Measurements from ENCODE around the gene PNPLA6. TPM values are rescaled to one million over a fixed set of nuclear protein-coding genes. Genes with fewer than 3 reads are reported as not detected.
A peak's percentile ranks its signal among the peaks of the same experiment; 100 is the strongest.
"Not testable (repeated sequence)": the region's sequence is repeated elsewhere in the genome, so short reads cannot be mapped to it uniquely, and the experiment has no call there.

Gene PNPLA6
- total RNA-seq, 1 donor from 2014 or later = 40.8 TPM

DNA sequence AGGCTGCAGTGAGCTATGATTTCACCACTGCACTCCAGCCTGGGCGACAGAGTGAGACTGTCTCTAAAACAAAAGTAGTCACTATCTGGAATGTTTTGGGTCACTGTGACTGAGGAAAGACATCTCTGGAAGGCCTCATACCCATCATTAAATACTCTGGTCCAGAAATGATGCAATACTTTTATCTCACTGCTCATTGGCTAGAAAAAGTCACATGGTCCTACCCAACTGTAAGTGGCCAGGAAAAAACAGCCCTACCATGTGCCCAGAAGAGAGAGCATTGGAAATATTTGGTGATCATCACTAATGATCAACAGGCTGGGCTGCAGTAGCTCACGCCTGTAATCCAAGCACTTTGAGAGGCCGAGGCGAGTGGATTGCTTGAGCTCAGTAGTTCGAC lies 29.8 kb downstream of the PNPLA6 start:
- no peak for FAIRE-seq
- Histone ChIP-seq H3K4me3 (ENCODE audit: low read depth, low read length) (no peak overlapping the region), H3K36me3 (ENCODE audit: control insufficient read depth, insufficient read depth, low read length) (peaks cover 2% of the 10 kb centered on the region), H3K27me3 (ENCODE audit: control insufficient read depth, insufficient read depth, low read length) (no peaks in the 10 kb centered on the region)
- no peak for DNase-seq (ENCODE audit: low read depth)
- TF ChIP-seq, protein P1, sequence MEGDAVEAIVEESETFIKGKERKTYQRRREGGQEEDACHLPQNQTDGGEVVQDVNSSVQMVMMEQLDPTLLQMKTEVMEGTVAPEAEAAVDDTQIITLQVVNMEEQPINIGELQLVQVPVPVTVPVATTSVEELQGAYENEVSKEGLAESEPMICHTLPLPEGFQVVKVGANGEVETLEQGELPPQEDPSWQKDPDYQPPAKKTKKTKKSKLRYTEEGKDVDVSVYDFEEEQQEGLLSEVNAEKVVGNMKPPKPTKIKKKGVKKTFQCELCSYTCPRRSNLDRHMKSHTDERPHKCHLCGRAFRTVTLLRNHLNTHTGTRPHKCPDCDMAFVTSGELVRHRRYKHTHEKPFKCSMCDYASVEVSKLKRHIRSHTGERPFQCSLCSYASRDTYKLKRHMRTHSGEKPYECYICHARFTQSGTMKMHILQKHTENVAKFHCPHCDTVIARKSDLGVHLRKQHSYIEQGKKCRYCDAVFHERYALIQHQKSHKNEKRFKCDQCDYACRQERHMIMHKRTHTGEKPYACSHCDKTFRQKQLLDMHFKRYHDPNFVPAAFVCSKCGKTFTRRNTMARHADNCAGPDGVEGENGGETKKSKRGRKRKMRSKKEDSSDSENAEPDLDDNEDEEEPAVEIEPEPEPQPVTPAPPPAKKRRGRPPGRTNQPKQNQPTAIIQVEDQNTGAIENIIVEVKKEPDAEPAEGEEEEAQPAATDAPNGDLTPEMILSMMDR (IDR thresholded peaks at IDR 0.05; ENCODE audit: insufficient read depth, low read length, severe bottlenecking) = no peak

- TF ChIP-seq, protein P1 (IDR thresholded peaks at IDR 0.05; ENCODE audit: insufficient read depth, low read length, severe bottlenecking) = no peak
- Histone ChIP-seq H3K36me3 (ENCODE audit: control insufficient read depth, insufficient read depth, low read length) (no peaks in the 10 kb centered on the region), H3K4me3 (ENCODE audit: low read depth, low read length) (no peak overlapping the region), H3K27me3 (ENCODE audit: control insufficient read depth, insufficient read depth, low read length) (no peaks in the 10 kb centered on the region)
- DNase-seq (ENCODE audit: low read depth) (peak; percentile 27), FAIRE-seq (no peak)
These were observed 35.2 kb downstream of the PNPLA6 start for GRCh38 chr19:7570761-7571160.

DNA sequence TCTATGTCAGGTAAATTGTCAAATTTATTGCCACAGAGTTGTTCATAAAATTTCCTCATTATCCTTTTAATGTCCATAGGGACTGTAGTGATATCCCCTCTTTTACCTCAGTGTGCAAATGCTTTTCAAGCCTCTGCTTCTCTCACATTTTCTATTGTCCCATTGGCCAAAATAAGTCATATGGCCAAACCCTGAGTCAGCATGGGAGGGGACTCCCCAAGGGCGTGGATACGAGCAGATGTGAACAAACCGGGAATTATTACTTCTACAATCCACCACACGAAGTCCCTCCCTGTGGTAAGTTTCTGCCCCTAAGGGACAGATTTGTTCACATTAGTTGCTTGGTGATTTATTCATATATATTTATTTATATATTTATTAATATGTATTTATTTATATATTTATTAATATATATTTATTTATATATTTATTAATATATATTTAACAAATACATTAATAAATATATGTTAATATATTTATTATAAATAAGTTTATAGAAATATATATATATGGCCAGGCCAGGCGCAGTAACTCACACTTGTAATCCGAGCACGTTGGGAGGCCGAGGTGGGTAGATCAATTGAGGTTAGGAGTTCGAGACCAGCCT lies 40.0 kb downstream of the PNPLA6 start:
- Histone ChIP-seq H3K4me3 (ENCODE audit: low read depth, low read length) (no peak overlapping the region), H3K36me3 (ENCODE audit: control insufficient read depth, insufficient read depth, low read length) (no peaks in the 10 kb centered on the region), H3K27me3 (ENCODE audit: control insufficient read depth, insufficient read depth, low read length) (no peaks in the 10 kb centered on the region)
- TF ChIP-seq, protein P1 (IDR thresholded peaks at IDR 0.05; ENCODE audit: insufficient read depth, low read length, severe bottlenecking) = no peak
- no peak for FAIRE-seq
- peak; percentile 30 for DNase-seq (ENCODE audit: low read depth)

DNA sequence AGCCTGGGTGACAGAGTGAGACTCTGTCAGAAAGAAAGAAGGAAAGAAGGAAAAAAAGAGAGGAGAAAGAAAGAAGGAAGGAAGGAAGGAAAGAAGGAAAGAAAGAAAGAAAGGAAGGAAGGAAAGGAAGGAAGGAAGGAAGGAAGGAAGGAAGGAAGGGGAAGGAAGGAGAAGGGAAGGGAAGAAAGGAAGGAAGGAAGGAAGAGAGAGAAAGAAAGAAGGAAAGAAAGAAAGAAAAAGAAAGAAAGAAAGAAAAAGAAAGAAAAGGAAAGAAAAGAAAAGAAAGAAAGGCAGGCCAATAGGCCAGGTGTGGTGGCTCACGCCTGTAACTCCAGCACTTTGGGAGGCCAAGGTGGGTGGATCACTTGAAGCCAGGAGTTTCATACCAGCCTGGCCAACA lies 41.9 kb downstream of the PNPLA6 start:
- not testable (repeated sequence) for H3K4me3 ChIP-seq (ENCODE audit: low read depth, low read length); H3K36me3 ChIP-seq (ENCODE audit: control insufficient read depth, insufficient read depth, low read length); DNase-seq (ENCODE audit: low read depth); FAIRE-seq; H3K27me3 ChIP-seq (ENCODE audit: control insufficient read depth, insufficient read depth, low read length)

- Histone ChIP-seq H3K27me3 (ENCODE audit: control insufficient read depth, insufficient read depth, low read length) (no peaks in the 10 kb centered on the region), H3K36me3 (ENCODE audit: control insufficient read depth, insufficient read depth, low read length) (no peaks in the 10 kb centered on the region), H3K4me3 (ENCODE audit: low read depth, low read length) (no peak overlapping the region)
- DNase-seq (ENCODE audit: low read depth) = no peak
- TF ChIP-seq, protein P1 (IDR thresholded peaks at IDR 0.05; ENCODE audit: insufficient read depth, low read length, severe bottlenecking) = no peak
- FAIRE-seq = no peak
These were observed 42.6 kb downstream of the PNPLA6 start for GRCh38 chr19:7578127-7578526.

GRCh38 chr19:7579182-7579581 lies 43.7 kb downstream of the PNPLA6 start:
- Histone ChIP-seq H3K36me3 (ENCODE audit: control insufficient read depth, insufficient read depth, low read length) (no peaks in the 10 kb centered on the region), H3K4me3 (ENCODE audit: low read depth, low read length) (no peak overlapping the region), H3K27me3 (ENCODE audit: control insufficient read depth, insufficient read depth, low read length) (no peaks in the 10 kb centered on the region)
- DNase-seq (ENCODE audit: low read depth) (no peak), FAIRE-seq (no peak)
- TF ChIP-seq, protein P1 (IDR thresholded peaks at IDR 0.05; ENCODE audit: insufficient read depth, low read length, severe bottlenecking) = no peak
